HUES48 (cell line): ENCODE results near the gene EPG5.
"Not testable (repeated sequence)": the region's sequence is repeated elsewhere in the genome, so short reads cannot be mapped to it uniquely, and the experiment has no call there.

ENCODE experiments used
- H3K27ac ChIP-seq: one replicate; pipeline ENCODE4 v1.7.0; 2013; ENCODE audit warnings: low read depth, low read length, inconsistent platforms
- H3K27me3 ChIP-seq: 2 replicates; pipeline ENCODE4 v1.6.1; 2013; ENCODE audit warnings: mild to moderate bottlenecking, low read length; ENCODE audit not compliant: control insufficient read depth, insufficient read depth
- H3K36me3 ChIP-seq: 2 replicates; pipeline ENCODE4 v1.6.1; 2013; ENCODE audit warnings: low read length; ENCODE audit not compliant: control insufficient read depth, insufficient read depth
- H3K4me1 ChIP-seq: 2 replicates; pipeline ENCODE4 v1.6.1; 2013; ENCODE audit warnings: mild to moderate bottlenecking, low read length; ENCODE audit not compliant: control insufficient read depth, insufficient read depth
- H3K4me3 ChIP-seq: 2 replicates; pipeline ENCODE4 v1.5.1; 2013; ENCODE audit warnings: mild to moderate bottlenecking, low read depth, low read length
- H3K9ac ChIP-seq: 2 replicates; pipeline ENCODE4 v1.6.1; 2013; ENCODE audit warnings: mild to moderate bottlenecking, low read depth, low read length, moderate library complexity
- H3K9me3 ChIP-seq: 2 replicates; pipeline ENCODE4 v1.6.1; 2013; ENCODE audit warnings: low read length; ENCODE audit not compliant: control insufficient read depth, insufficient read depth

The EPG5 gene

GRCh38 chr18:45807144-45807543, 160.0 kb downstream of the EPG5 start:
- H3K27ac ChIP-seq, H3K36me3 ChIP-seq, H3K4me1 ChIP-seq: not testable (repeated sequence)

GRCh38 chr18:45806226-45806625, 160.9 kb downstream of the EPG5 start:
- H3K9me3 ChIP-seq, result peaks cover 6% of the 10 kb centered on the region; the same call in 1 of the 2 replicates
- no peak overlapping the region for H3K9ac ChIP-seq
- H3K36me3 ChIP-seq, result no peaks in the 10 kb centered on the region
- H3K4me1 ChIP-seq, result 0 out of 2 replicates have a peak, but pooled peaks cover 5% of the 10 kb centered on the region
- no peak overlapping the region for H3K27ac ChIP-seq
- no peak overlapping the region for H3K4me3 ChIP-seq
- H3K27me3 ChIP-seq, result no peaks in the 10 kb centered on the region

More at GRCh38 chr18:45807144-45807543, 160.0 kb downstream of the EPG5 start:
- H3K4me3 ChIP-seq, H3K27me3 ChIP-seq, H3K9me3 ChIP-seq, H3K9ac ChIP-seq: not testable (repeated sequence)

DNA sequence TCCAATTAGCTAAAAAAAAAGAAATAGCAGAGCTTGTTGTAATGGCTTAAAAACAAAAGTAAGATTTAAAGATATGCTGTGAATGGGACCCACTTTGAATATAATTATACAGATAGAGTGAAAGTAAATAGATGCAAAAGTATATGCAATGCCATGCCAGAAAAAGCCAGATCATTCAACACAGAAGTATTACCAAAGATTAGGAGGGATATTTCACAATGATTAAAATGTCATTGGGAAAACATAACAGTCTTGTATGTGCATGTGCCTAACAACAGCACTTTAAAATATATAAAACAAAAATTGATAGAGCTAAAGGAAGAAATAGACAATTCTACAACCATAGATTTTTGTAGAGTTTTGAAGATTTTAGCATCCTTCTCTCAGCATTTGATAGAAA, 161.6 kb downstream of the EPG5 start:
- Histone ChIP-seq H3K4me1 (0 out of 2 replicates have a peak, but pooled peaks cover 5% of the 10 kb centered on the region), H3K4me3 (no peak overlapping the region), H3K9ac (no peak overlapping the region), H3K9me3 (peaks cover 10% of the 10 kb centered on the region), H3K36me3 (no peaks in the 10 kb centered on the region), H3K27ac (no peak overlapping the region), H3K27me3 (no peaks in the 10 kb centered on the region)

GRCh38 chr18:45802814-45803492, 164.2 kb downstream of the EPG5 start:
- Histone ChIP-seq H3K9me3 (peaks cover 20% of the 10 kb centered on the region), H3K4me3 (no peak overlapping the region), H3K4me1 (0 out of 2 replicates have a peak, but pooled peaks cover 5% of the 10 kb centered on the region), H3K27me3 (no peaks in the 10 kb centered on the region), H3K36me3 (no peaks in the 10 kb centered on the region), H3K27ac (no peak overlapping the region), H3K9ac (no peak overlapping the region)

GRCh38 chr18:45801416-45802004, 165.6 kb downstream of the EPG5 start:
- no peak overlapping the region for H3K27ac ChIP-seq
- no peaks in the 10 kb centered on the region for H3K27me3 ChIP-seq
- H3K4me1 ChIP-seq, result no peaks in the 10 kb centered on the region
- H3K36me3 ChIP-seq, result no peaks in the 10 kb centered on the region
- no peak overlapping the region for H3K4me3 ChIP-seq
- H3K9me3 ChIP-seq, result peaks cover 20% of the 10 kb centered on the region
- H3K9ac ChIP-seq, result no peak overlapping the region
